ENCODE measurements around the gene SMC4. TPM values are rescaled to one million over a fixed set of nuclear protein-coding genes. Genes with fewer than 3 reads are reported as not detected.

SMC4 gene
- total and polyA plus RNA-seq, 10 of the 15 experiments (the other 5 are each of a cell fraction or from before 2014, with no cell fraction given): 75.6 to 288 (median 136) TPM

DNA sequence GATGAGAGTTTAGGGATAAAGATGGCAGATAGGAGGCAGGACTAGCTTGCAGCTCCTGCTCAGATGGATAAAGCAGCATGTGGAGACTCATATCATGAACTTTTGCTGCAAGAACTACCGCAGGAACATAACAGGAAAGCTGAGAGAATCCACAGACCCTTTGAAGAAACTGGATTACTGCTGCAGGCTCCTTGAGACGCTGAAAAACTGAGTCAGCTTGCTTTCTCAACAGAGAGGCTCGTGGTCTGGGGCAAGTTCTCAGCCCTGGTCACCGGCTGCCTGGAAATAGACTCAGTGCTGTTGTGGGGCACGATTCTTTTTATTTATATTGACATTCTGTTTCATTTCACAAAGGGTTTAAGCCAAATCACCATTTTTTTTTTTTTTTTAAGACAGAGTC is 78.9 kb downstream of the SMC4 start:
- no peak overlapping the region for H3K27ac ChIP-seq (ENCODE audit: control insufficient read depth, insufficient read depth)
- ChIA-PET RAD21 (ENCODE audit: unreplicated experiment) (no interaction called here), POLR2A (no interaction called here), CTCF (interaction anchor here (2.0 kb wide), 1 partner anchor 594 kb away, joined by 4 read pairs; no protein-coding TSS in a partner anchor), SMC1A (ENCODE audit: uncharacterized antibody, unreplicated experiment) (interaction anchor here (0.6 kb wide), 1 partner anchor 156 kb away, joined by 3 read pairs; no protein-coding TSS in a partner anchor)
- TF ChIP-seq GABPA (IDR thresholded peaks at IDR 0.05; ENCODE audit: low read depth) (no peak), EED (IDR thresholded peaks at IDR 0.05; ENCODE audit: low read depth) (no peak), YBX1 (IDR thresholded peaks at IDR 0.05) (no peak), CREM (IDR thresholded peaks at IDR 0.05; ENCODE audit: low read depth) (no peak), SREBF1 (IDR thresholded peaks at IDR 0.05; ENCODE audit: low read length) (no peak), EP300 (IDR thresholded peaks at IDR 0.05; ENCODE audit: borderline replicate concordance in 1 of 2, control insufficient read depth in 1 of 2, low read depth in 2 of 2, low read length in 2 of 2) (no peak), RB1 (IDR thresholded peaks at IDR 0.05; ENCODE audit: borderline replicate concordance) (no peak), ELK1 (IDR thresholded peaks at IDR 0.05; ENCODE audit: low read depth, low read length) (no peak), SMAD5 (IDR thresholded peaks at IDR 0.05; ENCODE audit: low read depth) (no peak), SIX5 (IDR thresholded peaks at IDR 0.05; ENCODE audit: low read depth, low read length, severe bottlenecking) (no peak), ZNF207 (IDR thresholded peaks at IDR 0.05; ENCODE audit: borderline replicate concordance) (no peak), FOXM1 (IDR thresholded peaks at IDR 0.05; ENCODE audit: low read depth, low read length) (no peak), ZBTB11 (CRISPR knock-in tag; IDR thresholded peaks at IDR 0.05) (no peak), CBFB (IDR thresholded peaks at IDR 0.05; ENCODE audit: low read depth) (no peak), YY1 (IDR thresholded peaks at IDR 0.05; ENCODE audit: low read depth, low read length) (no peak), TARDBP (IDR thresholded peaks at IDR 0.05; ENCODE audit: borderline replicate concordance) (no peak), STAT1 (conservative IDR thresholded peaks at IDR 0.05) (no peak), ZBTB33 (IDR thresholded peaks at IDR 0.05) (no peak)
- no peak overlapping the region for H3K4me2 ChIP-seq (ENCODE audit: control insufficient read depth, insufficient read depth)
- FAIRE-seq: no peak
- H3K4me1 ChIP-seq (ENCODE audit: control insufficient read depth, insufficient read depth, low read length): no peaks in the 10 kb centered on the region
- no peak for ATAC-seq
- no peaks in the 10 kb centered on the region for H3K79me2 ChIP-seq (ENCODE audit: control insufficient read depth, insufficient read depth, low read length)
- no peak overlapping the region for H3K9ac ChIP-seq (ENCODE audit: control insufficient read depth, insufficient read depth, low read length)
- no peaks in the 10 kb centered on the region for H4K20me1 ChIP-seq (ENCODE audit: control insufficient read depth, insufficient read depth)
- H3K4me3 ChIP-seq: no peak overlapping the region
- no peaks in the 10 kb centered on the region for H3K27me3 ChIP-seq (replicated peaks in 1 of 2; ENCODE audit: control insufficient read depth in 2 of 2, insufficient read depth in 2 of 2, low read length in 1 of 2)
- WGBS (ENCODE audit: insufficient coverage, insufficient replicate concordance, low lambda C conversion rate, missing lambda C conversion rate): 53% methylated on average over 5 of the region's 5 CpGs
- intact Hi-C loops (cut with micrococcal nuclease; ENCODE audit: unreplicated experiment): no loop called here
- DNase-seq (ENCODE audit: low read depth, low spot score): no peak
- no peaks in the 10 kb centered on the region for H3K36me3 ChIP-seq (ENCODE audit: control insufficient read depth in 2 of 2, insufficient read depth in 2 of 2, low read length in 1 of 2)
- no peaks in the 10 kb centered on the region for H3K9me3 ChIP-seq (replicated peaks; ENCODE audit: control insufficient read depth, insufficient read depth, low read length)
- BruUV-seq (replicated peaks): no TSS peak
- in situ Hi-C loops (cut with MboI): no loop called here
- H2AFZ ChIP-seq (ENCODE audit: control insufficient read depth, low read depth, low read length): no peak overlapping the region

Data from GM12878 (cell line).